Measurements from ENCODE around the gene BTN3A1.
"Not testable (repeated sequence)": the region's sequence is repeated elsewhere in the genome, so short reads cannot be mapped to it uniquely, and the experiment has no call there.

BTN3A1 gene

GRCh38 chr6:26363882-26364701 is 38.0 kb upstream of the BTN3A1 start:
- Histone ChIP-seq H3K4me3 (ENCODE audit: low read depth in 1 of 2, low read length in 1 of 2) (peak overlapping the region; percentile 82 to 84), H3K27ac (peak overlapping the region; percentile 96), H3K27me3 (no peaks in the 10 kb centered on the region), H3K9me3 (no peaks in the 10 kb centered on the region), H3K36me3 (peaks cover 2% of the 10 kb centered on the region), H3K4me1 (ENCODE audit: control insufficient read depth in 1 of 2, insufficient read depth in 1 of 2, low read depth in 1 of 2, low read length in 1 of 2) (peaks cover 17 to 24% of the 10 kb centered on the region in 2 experiments)
- TF ChIP-seq CTCF (IDR thresholded peaks at IDR 0.05) = no peak

GRCh38 chr6:26365633-26365995 is 36.5 kb upstream of the BTN3A1 start:
- peak overlapping the region; percentile 96 for H3K27ac ChIP-seq
- peaks cover 17% of the 10 kb centered on the region for H3K36me3 ChIP-seq
- no peak for TF ChIP-seq CTCF (IDR thresholded peaks at IDR 0.05)
- peak overlapping the region; percentile 82 to 84 for H3K4me3 ChIP-seq (ENCODE audit: low read depth in 1 of 2, low read length in 1 of 2)
- no peaks in the 10 kb centered on the region for H3K9me3 ChIP-seq
- no peaks in the 10 kb centered on the region for H3K27me3 ChIP-seq
- peaks cover 17 to 24% of the 10 kb centered on the region in 2 experiments for H3K4me1 ChIP-seq (ENCODE audit: control insufficient read depth in 1 of 2, insufficient read depth in 1 of 2, low read depth in 1 of 2, low read length in 1 of 2)

- Histone ChIP-seq H3K36me3 (peaks cover 20% of the 10 kb centered on the region), H3K4me3 (ENCODE audit: low read depth in 1 of 2, low read length in 1 of 2) (no peak overlapping the region), H3K27me3 (no peaks in the 10 kb centered on the region), H3K27ac (peak overlapping the region; percentile 24), H3K9me3 (no peaks in the 10 kb centered on the region), H3K4me1 (ENCODE audit: control insufficient read depth in 1 of 2, insufficient read depth in 1 of 2, low read depth in 1 of 2, low read length in 1 of 2) (peaks cover 17 to 24% of the 10 kb centered on the region in 2 experiments)
- TF ChIP-seq CTCF (IDR thresholded peaks at IDR 0.05) = no peak
These were observed 35.6 kb upstream of the BTN3A1 start for GRCh38 chr6:26366504-26366903.

GRCh38 chr6:26367114-26367513 is 35.0 kb upstream of the BTN3A1 start:
- peak overlapping the region; percentile 24 for H3K27ac ChIP-seq
- H3K4me1 ChIP-seq (ENCODE audit: control insufficient read depth in 1 of 2, insufficient read depth in 1 of 2, low read depth in 1 of 2, low read length in 1 of 2) = peaks cover 17 to 24% of the 10 kb centered on the region in 2 experiments
- H3K27me3 ChIP-seq = no peaks in the 10 kb centered on the region
- peaks cover 26% of the 10 kb centered on the region for H3K36me3 ChIP-seq
- TF ChIP-seq CTCF (IDR thresholded peaks at IDR 0.05) = no peak
- no peak overlapping the region for H3K4me3 ChIP-seq (ENCODE audit: low read depth in 1 of 2, low read length in 1 of 2)
- no peaks in the 10 kb centered on the region for H3K9me3 ChIP-seq

GRCh38 chr6:26371813-26372212 is 30.3 kb upstream of the BTN3A1 start:
- not testable (repeated sequence) for H3K27me3 ChIP-seq; H3K27ac ChIP-seq; H3K4me3 ChIP-seq (ENCODE audit: low read depth in 1 of 2, low read length in 1 of 2); H3K9me3 ChIP-seq; H3K4me1 ChIP-seq (ENCODE audit: control insufficient read depth in 1 of 2, insufficient read depth in 1 of 2, low read depth in 1 of 2, low read length in 1 of 2)
- peaks cover 71% of the 10 kb centered on the region for H3K36me3 ChIP-seq

GRCh38 chr6:26372308-26373144 is 29.5 kb upstream of the BTN3A1 start:
- H3K36me3 ChIP-seq = peaks cover 78% of the 10 kb centered on the region

More at GRCh38 chr6:26372308-26373144, 29.5 kb upstream of the BTN3A1 start:
- TF ChIP-seq CTCF (IDR thresholded peaks at IDR 0.05) = no peak
- Histone ChIP-seq H3K9me3 (no peaks in the 10 kb centered on the region), H3K4me1 (ENCODE audit: control insufficient read depth in 1 of 2, insufficient read depth in 1 of 2, low read depth in 1 of 2, low read length in 1 of 2) (no peaks in the 10 kb centered on the region), H3K27me3 (no peaks in the 10 kb centered on the region), H3K4me3 (ENCODE audit: low read depth in 1 of 2, low read length in 1 of 2) (no peak overlapping the region), H3K27ac (no peak overlapping the region)
